Right lobe of liver (tissue), 4 donors: ENCODE data around the gene MROH7.

Experiments used
- POLR2A ChIP-seq: fragments of 450-650 bp; IDR thresholded peaks from one replicate; pipeline ENCODE4 v1.6.1; 2017; ENCODE audit warnings: antibody characterized with exemption, mild to moderate bottlenecking
- TF ChIP-seq, protein P1 (sequence below), 4 donors: fragments of 200-600 bp in 3 of 4; fragments of 450-650 bp in 1 of 4; IDR thresholded peaks; one replicate each; pipeline versions ENCODE4 v1.5.1 to v1.8.0; 2016 to 2022; ENCODE audit warnings: antibody characterized with exemption in 4 of 4, mild to moderate bottlenecking in 2 of 4
- donor health status: DM: no; HTN: no; CAD: no.
- donor health status: DM: no; HTN: no; CAD: no.
- donor health status: DM: no; HTN: yes; CAD: no.

DNA sequence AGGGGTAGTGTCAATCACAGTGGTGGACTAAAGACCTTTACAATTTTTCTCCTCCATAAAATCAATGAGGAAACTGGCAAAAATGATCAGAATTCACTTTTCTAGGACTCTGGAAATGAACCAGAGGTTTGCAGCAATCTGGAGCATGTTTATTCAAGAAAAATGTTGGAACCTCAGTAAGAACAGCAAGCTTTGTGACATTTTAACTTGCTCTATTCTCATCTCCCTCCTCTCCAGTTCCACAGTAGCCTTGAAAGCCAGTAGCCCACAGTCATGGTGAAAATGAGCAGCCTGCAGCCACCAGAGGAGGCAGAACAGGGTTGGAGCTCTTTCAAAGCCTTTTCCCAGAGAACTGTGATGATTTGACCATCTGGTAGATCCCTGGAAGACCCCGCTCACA is 83.2 kb downstream of the MROH7 start:
- TF ChIP-seq, protein P1, sequence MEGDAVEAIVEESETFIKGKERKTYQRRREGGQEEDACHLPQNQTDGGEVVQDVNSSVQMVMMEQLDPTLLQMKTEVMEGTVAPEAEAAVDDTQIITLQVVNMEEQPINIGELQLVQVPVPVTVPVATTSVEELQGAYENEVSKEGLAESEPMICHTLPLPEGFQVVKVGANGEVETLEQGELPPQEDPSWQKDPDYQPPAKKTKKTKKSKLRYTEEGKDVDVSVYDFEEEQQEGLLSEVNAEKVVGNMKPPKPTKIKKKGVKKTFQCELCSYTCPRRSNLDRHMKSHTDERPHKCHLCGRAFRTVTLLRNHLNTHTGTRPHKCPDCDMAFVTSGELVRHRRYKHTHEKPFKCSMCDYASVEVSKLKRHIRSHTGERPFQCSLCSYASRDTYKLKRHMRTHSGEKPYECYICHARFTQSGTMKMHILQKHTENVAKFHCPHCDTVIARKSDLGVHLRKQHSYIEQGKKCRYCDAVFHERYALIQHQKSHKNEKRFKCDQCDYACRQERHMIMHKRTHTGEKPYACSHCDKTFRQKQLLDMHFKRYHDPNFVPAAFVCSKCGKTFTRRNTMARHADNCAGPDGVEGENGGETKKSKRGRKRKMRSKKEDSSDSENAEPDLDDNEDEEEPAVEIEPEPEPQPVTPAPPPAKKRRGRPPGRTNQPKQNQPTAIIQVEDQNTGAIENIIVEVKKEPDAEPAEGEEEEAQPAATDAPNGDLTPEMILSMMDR (IDR thresholded peaks at IDR 0.05) = no peak
- TF ChIP-seq POLR2A = no peak
